Bronchial epithelial cell (primary cell): ENCODE data around the gene IL36RN. TPM values are rescaled to one million over a fixed set of nuclear protein-coding genes. Genes with fewer than 3 reads are reported as not detected.

Experiments
- DNase-seq: peaks from one replicate; pipeline ENCODE4 v3.0.0-alpha.2; 2010; ENCODE audit warnings: low read depth
- FAIRE-seq: peaks from 2 replicates; lab custom pipeline; 2011; peaks lifted over from hg19 to GRCh38; lab: Jason Lieb, UNC
- H3K27me3 ChIP-seq: 2 replicates; pipeline ENCODE4 v1.5.1; 2011; ENCODE audit warnings: low read length; ENCODE audit not compliant: control insufficient read depth, insufficient read depth
- H3K36me3 ChIP-seq: 2 replicates; pipeline ENCODE4 v1.5.1; 2011; ENCODE audit warnings: low read length; ENCODE audit not compliant: control insufficient read depth, insufficient read depth
- H3K4me3 ChIP-seq: 2 replicates; pipeline ENCODE4 v1.5.1; 2011; ENCODE audit warnings: mild to moderate bottlenecking, low read depth, low read length, control low read depth
- CTCF ChIP-seq: IDR thresholded peaks from 2 replicates; pipeline ENCODE4 v1.5.1; 2011; ENCODE audit warnings: mild to moderate bottlenecking, moderate library complexity, low read length, control low read depth, inconsistent platforms; ENCODE audit not compliant: insufficient read depth, severe bottlenecking
- total RNA-seq: library from RNA; depleted of rRNA; stranded (reverse); fragments of >200 nt; gene quantifications from 2 replicates; pipeline ENCODE4 v1.2.1, GENCODE V29; 2014

The IL36RN gene
- total RNA-seq, 1 donor from 2014 or later: 1.1 TPM

GRCh38 chr2:113050921-113051895, 7.8 kb upstream of the IL36RN start:
- DNase-seq (no peak), FAIRE-seq (no peak)
- no peak for TF ChIP-seq CTCF

GRCh38 chr2:113052396-113052917, 6.5 kb upstream of the IL36RN start, which contains the start of gene IL36B:
TSS of gene IL36B (minus strand) at chr2:113052867.
- no peak for DNase-seq
- H3K4me3 ChIP-seq: no peak within 1 kb of the TSS
- H3K27me3 ChIP-seq: no peaks in the 10 kb centered on the region
- no peak for FAIRE-seq
- H3K36me3 ChIP-seq: no peaks in the 10 kb centered on the region
- TF ChIP-seq CTCF: no peak

More at GRCh38 chr2:113050921-113051895, 7.8 kb upstream of the IL36RN start:
- no peaks in the 10 kb centered on the region for H3K27me3 ChIP-seq
- H3K4me3 ChIP-seq: no peak overlapping the region
- no peaks in the 10 kb centered on the region for H3K36me3 ChIP-seq

GRCh38 chr2:113053666-113054065, 5.3 kb upstream of the IL36RN start:
- no peak for TF ChIP-seq CTCF
- Histone ChIP-seq H3K4me3 (no peak overlapping the region), H3K27me3 (no peaks in the 10 kb centered on the region), H3K36me3 (no peaks in the 10 kb centered on the region)
- DNase-seq (no peak), FAIRE-seq (no peak)

- Histone ChIP-seq H3K36me3 (no peaks in the 10 kb centered on the region), H3K27me3 (no peaks in the 10 kb centered on the region), H3K4me3 (no peak overlapping the region)
- DNase-seq (peak; percentile 35), FAIRE-seq (no peak)
- TF ChIP-seq CTCF: no peak
These were observed 4.9 kb upstream of the IL36RN start for GRCh38 chr2:113054066-113054465.

GRCh38 chr2:113056521-113056920, 2.5 kb upstream of the IL36RN start:
- DNase-seq (no peak), FAIRE-seq (no peak)
- TF ChIP-seq CTCF: no peak
- no peaks in the 10 kb centered on the region for H3K36me3 ChIP-seq
- no peaks in the 10 kb centered on the region for H3K27me3 ChIP-seq
- no peak overlapping the region for H3K4me3 ChIP-seq
